Stimulated activated CD4-positive, alpha-beta T cell treated with anti-CD3 and anti-CD28 coated beads, TNF-alpha, amount 100 ng/mL, for 24 hours (primary cell): ENCODE data around the gene OR5AP2.
"Not testable (repeated sequence)": the region's sequence is repeated elsewhere in the genome, so short reads cannot be mapped to it uniquely, and the experiment has no call there.

Source experiments
- DNase-seq, 3 experiments: peaks; one replicate each; pipeline ENCODE4 v3.0.0-alpha.2; 2020; ENCODE audit warnings: low read depth in 3 of 3

The OR5AP2 gene

GRCh38 chr11:56642339-56642738 is at the start of gene OR5AP2:
Gene OR5AP2 (minus strand): TSS chr11:56642439. CDS start chr11:56642439, 0 bp downstream.
- DNase-seq: no peak

GRCh38 chr11:56691179-56691578 is 48.9 kb upstream of the OR5AP2 start:
- DNase-seq: not testable (repeated sequence)

GRCh38 chr11:56688554-56689100 is 46.4 kb upstream of the OR5AP2 start:
- DNase-seq: no peak

GRCh38 chr11:56670984-56671383 is 28.7 kb upstream of the OR5AP2 start:
- no peak for DNase-seq

- no peak for DNase-seq
Measured at GRCh38 chr11:56663386-56663785, 21.1 kb upstream of the OR5AP2 start, which contains the start of gene OR5AR1. Gene OR5AR1 (plus strand): TSS chr11:56663686. CDS start chr11:56663686, 0 bp downstream.

GRCh38 chr11:56659755-56660154 is 17.5 kb upstream of the OR5AP2 start:
- DNase-seq: no peak

GRCh38 chr11:56637500-56637899 is 4.7 kb downstream of the OR5AP2 start:
- no peak for DNase-seq

- no peak for DNase-seq
Measured at GRCh38 chr11:56636861-56637260, 5.4 kb downstream of the OR5AP2 start.

GRCh38 chr11:56632329-56632728 is 9.9 kb downstream of the OR5AP2 start:
- no peak for DNase-seq

GRCh38 chr11:56625946-56626345 is 16.3 kb downstream of the OR5AP2 start:
- DNase-seq: no peak

- no peak for DNase-seq
Measured at GRCh38 chr11:56624661-56625110, 17.6 kb downstream of the OR5AP2 start.

- DNase-seq: no peak
Measured at GRCh38 chr11:56611174-56611573, 31.1 kb downstream of the OR5AP2 start.

GRCh38 chr11:56592088-56592717 is 50.0 kb downstream of the OR5AP2 start:
- not testable (repeated sequence) for DNase-seq
